Left lung (tissue), 10 donors: ENCODE data around the gene URI1. TPM values are rescaled to one million over a fixed set of nuclear protein-coding genes. Genes with fewer than 3 reads are reported as not detected.

ENCODE experiments used
- ATAC-seq: fragments of 200-7000 bp; cut with Tn5 transposase; one replicate; pipeline ENCODE4 v1.9.1; 2020; ENCODE audit warnings: moderate library complexity
- DNase-seq, 4 donors: peaks; one replicate each; pipeline ENCODE4 v3.0.0-alpha.2; 2013 to 2020
- H3K27ac ChIP-seq, 2 donors: fragments of 200-600 bp; sonication (generic) in 1 of 2; one replicate each; pipeline versions ENCODE4 v1.5.0 to v1.8.0; 2020 to 2021
- H3K27me3 ChIP-seq, 2 donors: fragments of 200-600 bp; sonication (generic) in 1 of 2; one replicate each; pipeline versions ENCODE4 v1.5.0 to v1.8.0; 2020 to 2021
- H3K36me3 ChIP-seq, 2 donors: fragments of 200-600 bp; sonication (generic) in 1 of 2; one replicate each; pipeline versions ENCODE4 v1.5.0 to v1.8.0; 2020 to 2021
- H3K4me1 ChIP-seq, 2 donors: fragments of 200-600 bp; one replicate each; pipeline ENCODE4 v1.8.0; 2021
- H3K4me3 ChIP-seq, 2 donors: fragments of 200-600 bp; sonication (generic) in 1 of 2; one replicate each; pipeline versions ENCODE4 v1.5.0 to v1.8.0; 2020 to 2021; ENCODE audit warnings: mild to moderate bottlenecking in 1 of 2
- H3K9me3 ChIP-seq, 2 donors: fragments of 200-600 bp; sonication (generic) in 1 of 2; one replicate each; pipeline versions ENCODE4 v1.5.0 to v1.8.0; 2020 to 2021
- intact Hi-C, 2 donors: fragments of 100-400 bp; cut with DNase I; formaldehyde crosslinking; loops; one replicate each; pipeline versions ENCODE4 v1.11.2 to v1.14.2; 2022
- polyA plus RNA-seq, 6 donors: library from polyadenylated mRNA; unstranded; fragments of 120-200 nt; gene quantifications; one replicate each; pipeline ENCODE4 v1.2.1, GENCODE V29; 2013; ENCODE audit not compliant: insufficient read length in 6 of 6
- total RNA-seq, 2 donors: library from RNA; stranded (reverse); fragmentation: NEBNext Ultra II Directional; extraction: Animal tissue kit (Norgen Biotek cat#: 25700); gene quantifications; one replicate each; pipeline ENCODE4 v1.2.1, GENCODE V29; 2021
- TF ChIP-seq, protein P1 (sequence below), 2 donors: fragments of 200-600 bp; sonication (generic) in 1 of 2; IDR thresholded peaks; one replicate each; pipeline versions ENCODE4 v1.5.0 to v1.8.0; 2021; ENCODE audit warnings: antibody characterized with exemption in 2 of 2
- donor health status: DM: no; HTN: yes; CAD: no.
- donor health status: DM: no; HTN: no; CAD: no.

URI1 gene
- total and polyA plus RNA-seq, 8 donors = 36.3 to 104 (median 97.2) TPM

DNA sequence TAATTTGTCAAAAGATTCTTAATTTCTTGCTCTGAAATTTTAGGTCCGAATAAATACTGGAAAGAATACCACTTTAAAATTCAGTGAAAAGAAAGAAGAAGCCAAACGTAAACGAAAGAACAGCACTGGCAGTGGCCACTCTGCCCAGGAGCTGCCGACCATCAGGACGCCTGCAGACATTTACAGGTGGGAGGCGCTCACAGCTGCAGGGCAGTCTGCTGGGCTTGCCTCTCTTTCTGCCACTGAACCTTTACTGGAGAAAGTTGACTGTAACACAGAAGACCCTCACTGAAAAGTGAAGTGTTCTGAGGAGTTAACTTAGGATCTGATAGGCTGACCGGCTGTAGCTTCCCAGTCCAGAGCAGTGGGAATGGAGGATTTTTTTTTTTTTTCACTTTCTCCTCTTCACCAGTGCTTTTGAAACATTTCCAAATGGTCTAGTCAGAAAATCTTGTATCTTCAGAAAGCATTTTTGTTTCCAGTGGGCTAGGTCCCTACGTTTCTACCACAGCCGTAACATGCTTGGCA lies 69.1 kb downstream of the URI1 start:
- Histone ChIP-seq H3K36me3 (peaks cover 0 to 54% of the 10 kb centered on the region in 2 donors), H3K27me3 (no peaks in the 10 kb centered on the region), H3K9me3 (no peaks in the 10 kb centered on the region), H3K4me1 (no peaks in the 10 kb centered on the region), H3K27ac (no peak overlapping the region), H3K4me3 (no peak overlapping the region)
- TF ChIP-seq, protein P1, sequence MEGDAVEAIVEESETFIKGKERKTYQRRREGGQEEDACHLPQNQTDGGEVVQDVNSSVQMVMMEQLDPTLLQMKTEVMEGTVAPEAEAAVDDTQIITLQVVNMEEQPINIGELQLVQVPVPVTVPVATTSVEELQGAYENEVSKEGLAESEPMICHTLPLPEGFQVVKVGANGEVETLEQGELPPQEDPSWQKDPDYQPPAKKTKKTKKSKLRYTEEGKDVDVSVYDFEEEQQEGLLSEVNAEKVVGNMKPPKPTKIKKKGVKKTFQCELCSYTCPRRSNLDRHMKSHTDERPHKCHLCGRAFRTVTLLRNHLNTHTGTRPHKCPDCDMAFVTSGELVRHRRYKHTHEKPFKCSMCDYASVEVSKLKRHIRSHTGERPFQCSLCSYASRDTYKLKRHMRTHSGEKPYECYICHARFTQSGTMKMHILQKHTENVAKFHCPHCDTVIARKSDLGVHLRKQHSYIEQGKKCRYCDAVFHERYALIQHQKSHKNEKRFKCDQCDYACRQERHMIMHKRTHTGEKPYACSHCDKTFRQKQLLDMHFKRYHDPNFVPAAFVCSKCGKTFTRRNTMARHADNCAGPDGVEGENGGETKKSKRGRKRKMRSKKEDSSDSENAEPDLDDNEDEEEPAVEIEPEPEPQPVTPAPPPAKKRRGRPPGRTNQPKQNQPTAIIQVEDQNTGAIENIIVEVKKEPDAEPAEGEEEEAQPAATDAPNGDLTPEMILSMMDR (IDR thresholded peaks at IDR 0.05) = no peak
- intact Hi-C loops = no loop called here
- ATAC-seq (no peak), DNase-seq (peak in 1 of 4 donors; percentile 13)

DNA sequence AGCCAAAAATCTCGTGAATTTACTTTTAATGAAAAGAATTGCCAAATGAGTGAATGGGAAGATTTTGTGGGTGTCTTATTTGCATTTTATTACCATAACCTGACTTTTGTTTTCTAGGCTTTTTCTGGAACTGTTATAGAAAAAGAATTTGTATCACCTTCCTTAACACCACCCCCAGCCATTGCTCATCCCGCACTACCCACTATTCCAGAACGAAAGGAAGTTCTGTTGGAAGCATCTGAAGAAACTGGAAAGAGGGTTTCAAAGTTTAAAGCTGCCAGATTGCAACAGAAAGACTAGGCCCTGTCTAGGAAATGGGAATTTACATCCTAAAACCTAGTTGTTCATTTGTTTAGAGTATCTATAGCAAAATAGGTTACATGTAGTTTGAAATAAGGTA lies 72.7 kb downstream of the URI1 start:
- intact Hi-C loops = no loop called here
- no peaks in the 10 kb centered on the region for H3K4me1 ChIP-seq
- H3K4me3 ChIP-seq = no peak overlapping the region
- peaks cover 0 to 43% of the 10 kb centered on the region in 2 donors for H3K36me3 ChIP-seq
- no peaks in the 10 kb centered on the region for H3K9me3 ChIP-seq
- TF ChIP-seq, protein P1 (IDR thresholded peaks at IDR 0.05) = no peak
- H3K27ac ChIP-seq = no peak overlapping the region
- no peak for DNase-seq
- H3K27me3 ChIP-seq = no peaks in the 10 kb centered on the region
- ATAC-seq = no peak

DNA sequence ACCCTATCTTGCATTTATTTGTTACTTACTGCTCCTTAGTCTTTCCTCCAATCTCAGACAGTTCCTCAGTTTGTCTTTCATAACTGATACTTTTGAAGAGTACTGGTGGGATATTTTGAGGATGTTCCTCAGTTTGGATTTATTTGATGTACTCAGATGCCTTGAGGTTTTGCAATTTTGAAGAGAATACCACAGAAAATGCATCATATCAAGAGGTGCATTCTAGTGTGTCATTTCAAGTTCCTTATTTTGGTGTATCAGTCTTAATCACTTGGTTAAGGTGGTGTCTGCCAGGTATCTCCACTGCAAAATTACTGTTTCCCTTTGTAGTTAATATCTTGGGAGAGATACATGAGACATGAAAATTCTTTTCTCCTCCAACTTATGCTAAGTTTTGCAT lies 75.1 kb downstream of the URI1 start:
- DNase-seq (no peak), ATAC-seq (no peak)
- TF ChIP-seq, protein P1 (IDR thresholded peaks at IDR 0.05) = no peak
- Histone ChIP-seq H3K9me3 (no peaks in the 10 kb centered on the region), H3K27ac (no peak overlapping the region), H3K36me3 (peaks cover 0 to 25% of the 10 kb centered on the region in 2 donors), H3K4me3 (no peak overlapping the region), H3K27me3 (no peaks in the 10 kb centered on the region), H3K4me1 (no peaks in the 10 kb centered on the region)
- intact Hi-C loops = no loop called here

DNA sequence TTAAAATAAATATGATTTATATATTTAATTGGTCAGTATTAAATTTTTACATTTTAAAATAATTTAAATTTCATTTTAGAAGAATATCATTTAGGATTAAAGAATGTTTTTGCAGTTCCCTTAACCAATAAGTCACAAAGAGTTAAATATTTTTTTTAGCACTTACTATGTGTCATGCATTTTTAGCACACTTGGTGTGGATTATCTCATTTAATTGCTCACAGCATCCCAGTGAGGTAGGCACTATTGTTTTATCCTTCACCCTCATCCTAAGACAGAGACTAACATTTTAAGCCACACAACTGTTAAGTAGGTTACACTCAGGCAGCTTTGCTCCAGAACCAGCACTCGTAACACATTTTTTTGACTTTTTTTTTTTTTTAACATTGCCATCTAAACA lies 78.2 kb downstream of the URI1 start:
- no peak overlapping the region for H3K27ac ChIP-seq
- peaks cover 0 to 6% of the 10 kb centered on the region in 2 donors for H3K4me1 ChIP-seq
- DNase-seq = no peak
- TF ChIP-seq, protein P1 (IDR thresholded peaks at IDR 0.05) = no peak
- no peak for ATAC-seq
- intact Hi-C loops = no loop called here
- no peak overlapping the region for H3K4me3 ChIP-seq
- H3K9me3 ChIP-seq = no peaks in the 10 kb centered on the region
- H3K36me3 ChIP-seq = peaks cover 0 to 7% of the 10 kb centered on the region in 2 donors
- no peaks in the 10 kb centered on the region for H3K27me3 ChIP-seq

DNA sequence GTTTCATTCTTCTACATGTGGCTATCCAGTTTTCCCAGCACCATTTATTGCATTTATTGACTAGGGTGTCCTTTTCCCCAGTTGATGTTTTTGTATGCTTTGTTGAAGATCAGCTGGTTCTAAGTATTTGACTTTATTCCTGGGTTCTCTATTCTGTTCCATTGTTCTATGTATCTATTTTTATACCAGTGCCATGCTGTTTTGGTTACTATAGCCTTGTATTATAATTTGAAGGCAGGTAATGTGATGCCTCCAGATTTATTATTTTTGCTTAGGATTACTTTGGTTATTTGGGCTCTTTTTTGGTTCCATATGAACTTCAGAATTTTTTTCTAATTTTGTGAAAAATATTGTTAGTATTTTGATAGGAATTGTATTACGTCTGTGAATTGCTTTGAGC lies 80.6 kb downstream of the URI1 start:
- TF ChIP-seq, protein P1 (IDR thresholded peaks at IDR 0.05) = no peak
- no peak overlapping the region for H3K4me3 ChIP-seq
- intact Hi-C loops = no loop called here
- peaks cover 0 to 4% of the 10 kb centered on the region in 2 donors for H3K36me3 ChIP-seq
- no peaks in the 10 kb centered on the region for H3K27me3 ChIP-seq
- no peak overlapping the region for H3K27ac ChIP-seq
- H3K9me3 ChIP-seq = no peaks in the 10 kb centered on the region
- H3K4me1 ChIP-seq = peaks cover 0 to 6% of the 10 kb centered on the region in 2 donors
- DNase-seq = no peak
- ATAC-seq = no peak
